SH-SY5Y (cell line): ENCODE data around the gene ZNF804A.

ENCODE experiments used
- GATA2 ChIP-seq: IDR thresholded peaks from 2 replicates; pipeline ENCODE4 v1.6.1; 2011; ENCODE audit warnings: mild to moderate bottlenecking, low read depth, low read length
- GATA3 ChIP-seq: IDR thresholded peaks from 2 replicates; pipeline ENCODE4 v1.6.1; 2011; ENCODE audit warnings: low read depth, mild to moderate bottlenecking, low read length, moderate library complexity

DNA sequence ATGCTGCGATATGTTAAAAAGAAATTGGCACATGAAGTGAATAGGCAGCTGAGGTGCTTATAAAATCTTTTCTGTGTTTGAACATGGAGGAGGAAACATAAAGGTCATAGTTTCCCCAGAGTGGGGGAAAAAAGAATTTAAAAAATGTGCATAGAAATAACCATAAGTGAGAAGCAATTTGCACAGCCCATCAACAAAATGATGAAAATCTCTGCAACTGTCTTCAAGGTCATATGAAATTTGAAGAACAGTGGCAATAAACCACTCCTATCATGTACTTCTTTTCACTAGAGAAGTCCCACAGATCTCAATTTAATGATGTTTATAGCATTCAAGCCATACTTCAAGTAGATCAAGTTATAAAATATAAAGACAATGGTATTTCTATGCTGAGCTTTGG, 46.7 kb upstream of the ZNF804A start:
- TF ChIP-seq GATA3 (no peak), GATA2 (no peak)
